ENCODE results near the gene SCFD2.
"Not testable (repeated sequence)": the region's sequence is repeated elsewhere in the genome, so short reads cannot be mapped to it uniquely, and the experiment has no call there.

The SCFD2 gene

DNA sequence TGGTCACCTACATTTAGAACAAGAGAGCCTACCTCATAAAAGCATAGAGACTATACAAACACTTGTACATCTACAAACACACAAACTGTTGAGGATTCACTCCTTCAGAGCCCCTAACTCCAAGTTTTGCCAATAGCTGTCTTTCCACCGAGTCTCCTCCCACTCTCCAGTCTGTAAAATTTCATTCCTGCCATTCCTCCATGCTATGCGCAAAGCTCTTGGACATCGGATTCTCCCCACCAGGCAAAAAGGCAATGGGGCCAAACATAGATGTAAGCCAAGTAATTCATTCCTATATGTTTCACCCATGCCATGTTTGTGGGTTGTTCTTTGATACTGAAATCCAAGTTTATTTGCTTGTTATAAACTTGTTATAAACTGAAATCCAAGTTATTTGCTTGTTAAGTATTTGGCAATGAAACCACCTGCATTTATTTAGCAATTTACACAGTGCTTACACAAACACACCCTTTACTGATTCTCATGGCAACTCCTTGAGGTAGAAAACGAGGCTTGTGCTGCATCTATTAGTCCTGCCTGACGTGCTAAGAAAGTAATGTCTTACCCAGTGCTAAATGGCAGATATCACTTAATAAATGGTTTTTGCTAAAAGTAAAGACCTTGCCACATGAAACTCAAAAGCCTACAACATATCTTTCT lies 91.1 kb downstream of the SCFD2 start:
- H3K4me3 ChIP-seq (replicated peaks; ENCODE audit: insufficient read depth, low read length) = no peak overlapping the region
- TF ChIP-seq SPI1 (IDR thresholded peaks at IDR 0.05; ENCODE audit: borderline replicate concordance, low read depth) = no peak
- TF ChIP-seq, protein P1, sequence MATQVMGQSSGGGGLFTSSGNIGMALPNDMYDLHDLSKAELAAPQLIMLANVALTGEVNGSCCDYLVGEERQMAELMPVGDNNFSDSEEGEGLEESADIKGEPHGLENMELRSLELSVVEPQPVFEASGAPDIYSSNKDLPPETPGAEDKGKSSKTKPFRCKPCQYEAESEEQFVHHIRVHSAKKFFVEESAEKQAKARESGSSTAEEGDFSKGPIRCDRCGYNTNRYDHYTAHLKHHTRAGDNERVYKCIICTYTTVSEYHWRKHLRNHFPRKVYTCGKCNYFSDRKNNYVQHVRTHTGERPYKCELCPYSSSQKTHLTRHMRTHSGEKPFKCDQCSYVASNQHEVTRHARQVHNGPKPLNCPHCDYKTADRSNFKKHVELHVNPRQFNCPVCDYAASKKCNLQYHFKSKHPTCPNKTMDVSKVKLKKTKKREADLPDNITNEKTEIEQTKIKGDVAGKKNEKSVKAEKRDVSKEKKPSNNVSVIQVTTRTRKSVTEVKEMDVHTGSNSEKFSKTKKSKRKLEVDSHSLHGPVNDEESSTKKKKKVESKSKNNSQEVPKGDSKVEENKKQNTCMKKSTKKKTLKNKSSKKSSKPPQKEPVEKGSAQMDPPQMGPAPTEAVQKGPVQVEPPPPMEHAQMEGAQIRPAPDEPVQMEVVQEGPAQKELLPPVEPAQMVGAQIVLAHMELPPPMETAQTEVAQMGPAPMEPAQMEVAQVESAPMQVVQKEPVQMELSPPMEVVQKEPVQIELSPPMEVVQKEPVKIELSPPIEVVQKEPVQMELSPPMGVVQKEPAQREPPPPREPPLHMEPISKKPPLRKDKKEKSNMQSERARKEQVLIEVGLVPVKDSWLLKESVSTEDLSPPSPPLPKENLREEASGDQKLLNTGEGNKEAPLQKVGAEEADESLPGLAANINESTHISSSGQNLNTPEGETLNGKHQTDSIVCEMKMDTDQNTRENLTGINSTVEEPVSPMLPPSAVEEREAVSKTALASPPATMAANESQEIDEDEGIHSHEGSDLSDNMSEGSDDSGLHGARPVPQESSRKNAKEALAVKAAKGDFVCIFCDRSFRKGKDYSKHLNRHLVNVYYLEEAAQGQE (IDR thresholded peaks at IDR 0.05; ENCODE audit: insufficient replicate concordance, low read depth) = no peak
- TF ChIP-seq POLR2AphosphoS5 (IDR thresholded peaks at IDR 0.05; ENCODE audit: low read depth) = no peak
- no peak for TF ChIP-seq GABPA (IDR thresholded peaks at IDR 0.05; ENCODE audit: low read depth)
- TF ChIP-seq, protein P2, sequence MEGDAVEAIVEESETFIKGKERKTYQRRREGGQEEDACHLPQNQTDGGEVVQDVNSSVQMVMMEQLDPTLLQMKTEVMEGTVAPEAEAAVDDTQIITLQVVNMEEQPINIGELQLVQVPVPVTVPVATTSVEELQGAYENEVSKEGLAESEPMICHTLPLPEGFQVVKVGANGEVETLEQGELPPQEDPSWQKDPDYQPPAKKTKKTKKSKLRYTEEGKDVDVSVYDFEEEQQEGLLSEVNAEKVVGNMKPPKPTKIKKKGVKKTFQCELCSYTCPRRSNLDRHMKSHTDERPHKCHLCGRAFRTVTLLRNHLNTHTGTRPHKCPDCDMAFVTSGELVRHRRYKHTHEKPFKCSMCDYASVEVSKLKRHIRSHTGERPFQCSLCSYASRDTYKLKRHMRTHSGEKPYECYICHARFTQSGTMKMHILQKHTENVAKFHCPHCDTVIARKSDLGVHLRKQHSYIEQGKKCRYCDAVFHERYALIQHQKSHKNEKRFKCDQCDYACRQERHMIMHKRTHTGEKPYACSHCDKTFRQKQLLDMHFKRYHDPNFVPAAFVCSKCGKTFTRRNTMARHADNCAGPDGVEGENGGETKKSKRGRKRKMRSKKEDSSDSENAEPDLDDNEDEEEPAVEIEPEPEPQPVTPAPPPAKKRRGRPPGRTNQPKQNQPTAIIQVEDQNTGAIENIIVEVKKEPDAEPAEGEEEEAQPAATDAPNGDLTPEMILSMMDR (IDR thresholded peaks at IDR 0.05; ENCODE audit: insufficient read depth, low read length) = no peak
- no peaks in the 10 kb centered on the region for H3K27me3 ChIP-seq (ENCODE audit: insufficient read depth, poor library complexity, severe bottlenecking)
- no peak for DNase-seq (ENCODE audit: low read depth in 1 of 2, low spot score in 1 of 2)
- no peak overlapping the region for H3K27ac ChIP-seq (replicated peaks)

- TF ChIP-seq, protein P2 (IDR thresholded peaks at IDR 0.05; ENCODE audit: insufficient read depth, low read length) = no peak
- Histone ChIP-seq H3K27ac (replicated peaks) (no peak overlapping the region), H3K4me3 (replicated peaks; ENCODE audit: insufficient read depth, low read length) (no peak overlapping the region), H3K27me3 (ENCODE audit: insufficient read depth, poor library complexity, severe bottlenecking) (no peaks in the 10 kb centered on the region)
- no peak for DNase-seq (ENCODE audit: low read depth in 1 of 2, low spot score in 1 of 2)
Observed at GRCh38 chr4:53273726-53274125, 92.1 kb downstream of the SCFD2 start.

- Histone ChIP-seq H3K27me3 (ENCODE audit: insufficient read depth, poor library complexity, severe bottlenecking) (no peaks in the 10 kb centered on the region), H3K4me3 (replicated peaks; ENCODE audit: insufficient read depth, low read length) (no peak overlapping the region), H3K27ac (replicated peaks) (no peak overlapping the region)
- TF ChIP-seq SPI1 (IDR thresholded peaks at IDR 0.05; ENCODE audit: borderline replicate concordance, low read depth) (no peak), POLR2AphosphoS5 (IDR thresholded peaks at IDR 0.05; ENCODE audit: low read depth) (no peak)
- TF ChIP-seq, protein P1 (IDR thresholded peaks at IDR 0.05; ENCODE audit: insufficient replicate concordance, low read depth) = no peak
- TF ChIP-seq, protein P2 (IDR thresholded peaks at IDR 0.05; ENCODE audit: insufficient read depth, low read length) = no peak
- no peak for DNase-seq (ENCODE audit: low read depth in 1 of 2, low spot score in 1 of 2)
Observed at GRCh38 chr4:53267026-53267425, 98.8 kb downstream of the SCFD2 start.

DNA sequence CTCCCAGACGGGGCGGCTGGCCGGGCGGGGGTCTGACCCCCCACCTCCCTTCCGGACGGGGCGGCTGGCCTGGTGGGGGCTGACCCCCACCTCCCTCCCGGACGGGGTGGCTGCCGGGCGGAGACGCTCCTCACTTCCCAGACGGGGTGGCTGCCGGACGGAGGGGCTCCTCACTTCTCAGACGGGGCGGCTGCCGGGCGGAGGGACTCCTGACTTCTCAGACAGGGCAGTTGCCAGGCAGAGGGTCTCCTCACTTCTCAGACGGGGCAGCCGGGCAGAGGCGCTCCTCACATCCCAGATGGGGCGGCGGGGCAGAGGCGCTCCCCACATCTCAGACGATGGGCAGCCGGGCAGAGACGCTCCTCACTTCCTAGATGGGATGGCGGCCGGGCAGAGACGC lies 109.9 kb downstream of the SCFD2 start:
- not testable (repeated sequence) for H3K27ac ChIP-seq (replicated peaks); DNase-seq (ENCODE audit: low read depth in 1 of 2, low spot score in 1 of 2); H3K27me3 ChIP-seq (ENCODE audit: insufficient read depth, poor library complexity, severe bottlenecking); H3K4me3 ChIP-seq (replicated peaks; ENCODE audit: insufficient read depth, low read length)

Measured in HL-60 (cell line).